K562 (cell line): ENCODE results near the gene ATG7. TPM values are rescaled to one million over a fixed set of nuclear protein-coding genes. Genes with fewer than 3 reads are reported as not detected.

ENCODE experiments used
- ATAC-seq: fragments of 200-7000 bp; cut with Tn5 transposase; 3 replicates; pipeline ENCODE4 v1.9.1; 2020; ENCODE audit warnings: moderate library complexity
- BruUV-seq: library from RNA; stranded (reverse); fragments of 400-500 nt; replicated peaks from 2 replicates; lab custom pipeline; 2021; lab: Mats Ljungman, UMichigan
- CTCF ChIA-PET: fragments of 300-600 bp; formaldehyde crosslinking; extraction: SDS; loops from one replicate; lab custom pipeline; 2021; ENCODE audit warnings: low intra/inter-chr PET ratio; lab: Yijun Ruan, JAX
- POLR2A ChIA-PET: fragments of 300-600, 350-650 bp; sonication (Branson Sonifier 250); formaldehyde crosslinking; extraction: SDS; loops from one replicate; lab custom pipeline; 2021; ENCODE audit warnings: antibody characterized with exemption, inconsistent platforms; lab: Yijun Ruan, JAX
- DNase-seq, 4 experiments: peaks; one replicate each; pipeline versions ENCODE4 v3.0.0 to v3.0.0-alpha.2; 2011 to 2018; ENCODE audit warnings: low spot score in 3 of 4, mixed read lengths in 3 of 4; ENCODE audit errors: extremely low read depth in 1 of 4
- FAIRE-seq: peaks from 2 replicates; lab custom pipeline; 2011; peaks lifted over from hg19 to GRCh38; lab: Jason Lieb, UNC
- H2AFZ ChIP-seq: 2 replicates; pipeline ENCODE4 v1.6.0; 2011; ENCODE audit warnings: low read depth, low read length, control low read depth, inconsistent platforms
- H3K27ac ChIP-seq: fragments of 200-600 bp; 3 replicates; pipeline ENCODE4 v1.8.0; 2011; ENCODE audit warnings: low read depth, mild to moderate bottlenecking, control low read depth, inconsistent platforms, low read length, moderate library complexity, mixed read lengths; ENCODE audit errors: extremely low read depth
- H3K27me3 ChIP-seq, 2 experiments: fragments of 300-600 bp in 1 of 2; 2 replicates in 1 of 2; 3 replicates in 1 of 2; pipeline versions ENCODE4 v1.6.0 to v1.8.0; 2011; ENCODE audit warnings: inconsistent platforms in 2 of 2, low read length in 2 of 2, mild to moderate bottlenecking in 1 of 2, mixed read lengths in 1 of 2, moderate library complexity in 1 of 2; ENCODE audit not compliant: control insufficient read depth in 2 of 2, insufficient read depth in 2 of 2
- H3K36me3 ChIP-seq: fragments of 300-600 bp; 3 replicates; pipeline ENCODE4 v1.8.0; 2011; ENCODE audit warnings: mild to moderate bottlenecking, low read length, inconsistent platforms; ENCODE audit not compliant: control insufficient read depth, insufficient read depth
- H3K4me1 ChIP-seq, 2 experiments: fragments of 200-600 bp in 1 of 2; replicated peaks in 1 of 2; 2 replicates in 1 of 2; 3 replicates in 1 of 2; pipeline versions ENCODE4 v1.5.1 to v1.8.0; 2011; ENCODE audit warnings: inconsistent platforms in 2 of 2, low read length in 2 of 2, mild to moderate bottlenecking in 1 of 2, mixed read lengths in 1 of 2, moderate library complexity in 1 of 2; ENCODE audit not compliant: control insufficient read depth in 2 of 2, insufficient read depth in 2 of 2
- H3K4me2 ChIP-seq: 2 replicates; pipeline ENCODE4 v1.6.1; 2011; ENCODE audit warnings: low read length, control low read depth, inconsistent platforms, mixed read lengths; ENCODE audit not compliant: insufficient read depth
- H3K4me3 ChIP-seq: fragments of 200-600 bp; sonication (generic), shearing (Covaris generic); 2 replicates; pipeline ENCODE4 v1.5.1; 2016; ENCODE audit warnings: control low read depth, inconsistent platforms
- H3K79me2 ChIP-seq: fragments of 200-600 bp; 3 replicates; pipeline ENCODE4 v1.8.0; 2011; ENCODE audit warnings: low read length, inconsistent platforms; ENCODE audit not compliant: control insufficient read depth, insufficient read depth
- H3K9ac ChIP-seq, 2 experiments: 2 replicates each; pipeline versions ENCODE4 v1.6.0 to v1.6.1; 2011; ENCODE audit warnings: low read depth in 2 of 2, low read length in 2 of 2, control low read depth in 1 of 2, inconsistent platforms in 1 of 2, mild to moderate bottlenecking in 1 of 2, mixed read lengths in 1 of 2; ENCODE audit not compliant: insufficient read depth in 1 of 2
- H3K9me1 ChIP-seq: one replicate; pipeline ENCODE4 v1.6.0; 2011; ENCODE audit warnings: inconsistent platforms, mild to moderate bottlenecking, low read length, moderate library complexity; ENCODE audit not compliant: control insufficient read depth, insufficient read depth
- H3K9me3 ChIP-seq: replicated peaks from 2 replicates; pipeline ENCODE4 v1.5.1; 2011; ENCODE audit warnings: low read depth, low read length, inconsistent platforms; ENCODE audit not compliant: control insufficient read depth, insufficient read depth
- H4K20me1 ChIP-seq: replicated peaks from 2 replicates; pipeline ENCODE4 v1.6.1; 2011; ENCODE audit warnings: low read length, inconsistent platforms, mixed read lengths; ENCODE audit not compliant: control insufficient read depth, insufficient read depth
- ASH1L ChIP-seq: fragments of 450-650 bp; IDR thresholded peaks from 2 replicates; pipeline ENCODE4 v1.6.1; 2018; ENCODE audit warnings: borderline replicate concordance, mild to moderate bottlenecking, low read depth; ENCODE audit not compliant: partially characterized antibody
- FOXP1 ChIP-seq: sonication (generic); formaldehyde crosslinking; IDR thresholded peaks from 2 replicates; pipeline ENCODE4 v1.8.0; 2022; ENCODE audit warnings: mild to moderate bottlenecking, missing genetic modification reagents
- TAF7 ChIP-seq: fragments of 450-650 bp; IDR thresholded peaks from 2 replicates; pipeline ENCODE4 v1.6.1; 2016; ENCODE audit warnings: missing genetic modification characterization, missing compliant biosample characterization
- ZNF639 ChIP-seq, 2 experiments: fragments of 200-800 bp in 1 of 2; sonication (Bioruptor generic) in 1 of 2; sonication (generic) in 1 of 2; formaldehyde crosslinking in 1 of 2; IDR thresholded peaks in 1 of 2; conservative IDR thresholded peaks in 1 of 2; 2 replicates each; pipeline versions ENCODE4 v1.5.0 to v1.6.1; 2016 to 2020; ENCODE audit warnings: missing compliant biosample characterization in 1 of 2, missing genetic modification characterization in 1 of 2, missing genetic modification reagents in 1 of 2
- WGBS: fragments of 100-300 bp; shearing (Covaris generic); methylation state at CpG from one replicate; pipeline ENCODE4 v1.1.6; 2016; ENCODE audit warnings: low coverage, mixed read lengths; ENCODE audit not compliant: insufficient coverage; ENCODE audit errors: missing lambda C conversion rate; 5-methylcytosine and 5-hydroxymethylcytosine counted together
- in situ Hi-C: fragments of 300-500 bp; cut with MboI; formaldehyde crosslinking; loops from 4 replicates; pipeline ENCODE4 v1.15.0; 2018; ENCODE audit warnings: inconsistent platforms, mixed read lengths
- intact Hi-C: fragments of 100-400 bp; cut with micrococcal nuclease; formaldehyde crosslinking; loops from 2 replicates; pipeline ENCODE4 v1.14.2; 2022
- polyA plus RNA-seq, 8 experiments: library from polyadenylated mRNA; depleted of rRNA in 4 of 8; stranded (reverse) in 5 of 8; unstranded in 3 of 8; fragments of >200 nt; fragmentation: Nextera tagmentation in 2 of 8; fragmentation: Illumina TruSeq in 1 of 8; extraction: Ambion mirVana in 2 of 8; extraction: Trizol in 1 of 8; gene quantifications; 2 replicates each; pipeline versions ENCODE4 v1.2.1 to v1.2.3, GENCODE V29; 2011 to 2014; ENCODE audit warnings: inconsistent platforms in 1 of 8, missing spikeins in 1 of 8
- total RNA-seq, 7 experiments: library from RNA; depleted of rRNA in 6 of 7; stranded (reverse); fragments of >200 nt in 6 of 7; fragmentation: Illumina TruSeq in 2 of 7; extraction: Trizol in 2 of 7; gene quantifications; 2 replicates each; pipeline versions ENCODE4 v1.2.1 to v1.2.3, GENCODE V29; 2011 to 2021; ENCODE audit warnings: low replicate concordance in 1 of 7

Gene ATG7
- total and polyA plus RNA-seq, 9 of the 15 experiments (the other 6 are each of a cell fraction or from before 2014, with no cell fraction given) = 18.3 to 45.3 (median 33.6) TPM

- no peaks in the 10 kb centered on the region for H4K20me1 ChIP-seq
- DNase-seq (no peak), ATAC-seq (no peak), FAIRE-seq (no peak)
- no peaks in the 10 kb centered on the region for H3K9me1 ChIP-seq
- no peaks in the 10 kb centered on the region for H3K27me3 ChIP-seq
- TF ChIP-seq TAF7 (tag) (no peak), ASH1L (no peak), FOXP1 (CRISPR knock-in tag) (no peak), ZNF639 (CRISPR knock-in tag; conservative IDR thresholded peaks at IDR 0.05 in 1 of 2, IDR thresholded peaks at IDR 0.05 in 1 of 2) (peak in 1 of 2 experiments; percentile 25; a peak in 1 of 4 replicates)
- CTCF ChIA-PET = no interaction called here
- no TSS peak for BruUV-seq
- H2AFZ ChIP-seq = no peak overlapping the region
- no peak overlapping the region for H3K4me2 ChIP-seq
- peak overlapping the region; percentile 89 for H3K27ac ChIP-seq
- peak overlapping the region in 1 of 2 experiments; percentile 6; a peak in 1 of 4 replicates for H3K9ac ChIP-seq
- 53% methylated on average over 3 of the region's 3 CpGs for WGBS
- H3K9me3 ChIP-seq = no peaks in the 10 kb centered on the region
- intact Hi-C loops (loop anchor here (2.0 kb wide), 1 partner anchor 17 kb away; the partner anchor contains the start of gene ATG7), in situ Hi-C loops (no loop called here)
- POLR2A ChIA-PET = interaction anchor here (1.0 to 5.8 kb wide), 3 partner anchors 12 to 25 kb away, joined by 3 to 49 read pairs (median 33); partner anchors contain the start of gene ATG7
- H3K79me2 ChIP-seq = peaks cover 38% of the 10 kb centered on the region
- H3K36me3 ChIP-seq = peaks cover 18% of the 10 kb centered on the region
- H3K4me1 ChIP-seq = peaks cover 17 to 55% of the 10 kb centered on the region in 2 experiments
- H3K4me3 ChIP-seq = no peak overlapping the region
Measured at GRCh38 chr3:11289864-11290263, 17.7 kb downstream of the ATG7 start.
